Muscle layer of duodenum (tissue), 2 donors: ENCODE data around the gene CEP104.

ENCODE experiments used
- H3K27ac ChIP-seq: one replicate; pipeline ENCODE4 v1.7.0; 2013; ENCODE audit warnings: mild to moderate bottlenecking, low read length
- H3K27me3 ChIP-seq: one replicate; pipeline ENCODE4 v1.7.0; 2013; ENCODE audit warnings: low read depth, mild to moderate bottlenecking, control low read depth, low read length
- H3K36me3 ChIP-seq, 2 donors: one replicate each; pipeline ENCODE4 v1.7.0; 2013; ENCODE audit warnings: low read length in 2 of 2, control low read depth in 1 of 2, mild to moderate bottlenecking in 1 of 2; ENCODE audit not compliant: insufficient read depth in 2 of 2, control insufficient read depth in 1 of 2
- H3K4me1 ChIP-seq, 2 donors: one replicate each; pipeline ENCODE4 v1.7.0; 2013; ENCODE audit warnings: low read length in 2 of 2, mild to moderate bottlenecking in 2 of 2, control low read depth in 1 of 2, moderate library complexity in 1 of 2; ENCODE audit not compliant: insufficient read depth in 2 of 2, control insufficient read depth in 1 of 2
- H3K4me3 ChIP-seq, 2 donors: one replicate each; pipeline ENCODE4 v1.7.0; 2013; ENCODE audit warnings: low read length in 2 of 2, low read depth in 1 of 2, mild to moderate bottlenecking in 1 of 2
- H3K9me3 ChIP-seq, 2 donors: one replicate each; pipeline ENCODE4 v1.7.0; 2013; ENCODE audit warnings: low read length in 2 of 2, control low read depth in 1 of 2, mild to moderate bottlenecking in 1 of 2; ENCODE audit not compliant: control insufficient read depth in 1 of 2
- donor health status: healthy.

Gene CEP104

DNA sequence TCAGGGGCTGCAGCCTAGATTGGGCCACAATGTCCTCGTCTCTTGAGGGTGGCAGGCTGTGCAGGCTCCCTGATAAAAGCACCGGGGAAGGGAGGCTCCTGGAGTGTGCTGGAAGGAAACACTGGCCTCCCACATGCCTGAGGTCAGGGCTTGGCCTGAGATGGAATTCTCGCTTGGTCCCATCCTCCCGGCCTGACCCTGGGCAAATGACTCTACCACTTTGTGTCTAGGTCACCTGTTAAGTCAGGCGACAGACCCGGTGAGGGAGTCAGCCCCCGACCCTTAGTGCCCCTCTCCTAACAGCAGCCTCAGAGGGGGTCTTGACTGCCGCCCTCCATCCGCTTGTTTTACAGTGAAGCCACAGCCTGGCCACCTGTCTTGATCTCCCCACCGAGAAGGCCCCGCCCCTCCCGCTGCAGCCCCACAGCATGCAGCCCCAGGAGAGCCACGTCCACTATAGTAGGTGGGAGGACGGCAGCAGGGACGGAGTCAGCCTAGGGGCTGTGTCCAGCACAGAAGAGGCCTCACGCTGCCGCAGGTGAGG is 82.0 kb downstream of the CEP104 start:
- peaks cover 0 to 24% of the 10 kb centered on the region in 2 donors for H3K4me1 ChIP-seq
- H3K4me3 ChIP-seq: no peak overlapping the region
- no peak overlapping the region for H3K27ac ChIP-seq
- H3K36me3 ChIP-seq: peaks cover 5 to 23% of the 10 kb centered on the region in 2 donors
- no peaks in the 10 kb centered on the region for H3K9me3 ChIP-seq
- no peaks in the 10 kb centered on the region for H3K27me3 ChIP-seq

DNA sequence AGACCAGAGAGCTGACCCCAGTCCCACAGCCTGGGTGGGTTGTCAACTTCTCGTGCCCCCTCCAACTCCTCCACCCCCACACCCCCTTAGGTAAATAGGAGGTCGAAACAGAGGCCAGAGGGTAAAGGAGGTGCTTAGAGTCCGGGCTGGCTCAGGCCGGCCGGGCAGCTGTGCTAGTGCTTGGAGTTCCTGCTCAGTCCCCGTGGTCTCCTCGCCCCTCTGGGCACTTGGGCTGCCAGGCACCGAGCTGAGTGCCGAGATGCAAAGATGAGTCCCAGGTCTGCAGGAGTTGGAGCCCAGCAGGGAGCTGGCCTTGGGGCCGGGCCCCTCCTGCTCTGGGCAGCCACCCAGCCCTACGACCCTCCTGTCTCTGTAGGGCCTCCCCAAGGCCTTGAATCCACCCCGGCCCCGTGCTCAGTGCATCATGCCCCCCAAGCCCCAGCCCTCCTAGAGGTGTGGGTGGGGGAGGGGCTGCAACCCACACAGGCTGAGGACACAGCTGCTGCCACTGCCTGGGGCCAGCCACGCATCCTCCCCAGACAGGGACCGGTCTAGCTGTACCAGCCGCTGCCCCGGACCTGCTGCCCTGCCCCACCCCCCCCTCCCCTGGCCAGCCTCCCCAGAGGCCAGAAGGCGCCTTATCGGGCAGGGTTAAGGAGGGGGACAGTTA is 82.6 kb downstream of the CEP104 start:
- Histone ChIP-seq H3K4me1 (peaks cover 0 to 24% of the 10 kb centered on the region in 2 donors), H3K36me3 (peaks cover 0 to 17% of the 10 kb centered on the region in 2 donors), H3K9me3 (no peaks in the 10 kb centered on the region), H3K4me3 (no peak overlapping the region), H3K27ac (no peak overlapping the region), H3K27me3 (no peaks in the 10 kb centered on the region)

DNA sequence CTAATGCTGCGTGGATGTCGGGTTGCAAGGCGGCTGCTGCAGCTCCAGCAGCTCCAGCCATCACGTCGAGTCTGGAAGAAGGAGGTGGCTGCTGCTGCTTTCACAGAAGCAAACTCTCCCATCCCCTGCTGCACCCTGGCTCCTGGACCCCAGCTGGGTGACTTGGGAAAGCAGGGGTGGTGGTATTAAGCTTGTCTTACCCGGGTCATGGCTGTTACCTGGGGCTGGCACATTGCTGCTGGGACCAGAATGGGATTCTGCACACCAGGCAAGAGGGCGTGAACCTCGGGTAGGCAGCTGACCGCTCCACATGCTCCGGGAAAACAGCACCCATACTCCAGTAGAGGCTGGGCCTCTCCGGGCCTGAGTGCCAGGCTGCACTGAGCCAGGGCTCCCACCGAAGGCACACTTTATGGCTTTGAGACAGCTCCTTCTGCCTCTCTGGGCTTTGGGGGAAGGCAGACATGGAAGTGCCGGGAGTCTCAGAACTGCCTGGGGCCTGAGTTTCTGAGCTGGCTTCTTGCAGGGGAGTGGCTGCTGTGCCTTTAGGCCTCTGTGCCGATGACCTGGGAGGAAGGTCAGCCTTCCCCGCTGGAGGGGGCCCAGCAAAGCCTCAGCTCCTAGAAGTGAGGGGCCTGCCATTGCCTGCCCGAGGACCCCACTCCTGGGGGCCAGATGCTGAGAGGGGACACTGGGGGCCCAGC is 83.3 kb downstream of the CEP104 start:
- Histone ChIP-seq H3K36me3 (peaks cover 0 to 10% of the 10 kb centered on the region in 2 donors), H3K9me3 (no peaks in the 10 kb centered on the region), H3K4me1 (peaks cover 0 to 24% of the 10 kb centered on the region in 2 donors), H3K27me3 (no peaks in the 10 kb centered on the region), H3K4me3 (no peak overlapping the region), H3K27ac (no peak overlapping the region)

DNA sequence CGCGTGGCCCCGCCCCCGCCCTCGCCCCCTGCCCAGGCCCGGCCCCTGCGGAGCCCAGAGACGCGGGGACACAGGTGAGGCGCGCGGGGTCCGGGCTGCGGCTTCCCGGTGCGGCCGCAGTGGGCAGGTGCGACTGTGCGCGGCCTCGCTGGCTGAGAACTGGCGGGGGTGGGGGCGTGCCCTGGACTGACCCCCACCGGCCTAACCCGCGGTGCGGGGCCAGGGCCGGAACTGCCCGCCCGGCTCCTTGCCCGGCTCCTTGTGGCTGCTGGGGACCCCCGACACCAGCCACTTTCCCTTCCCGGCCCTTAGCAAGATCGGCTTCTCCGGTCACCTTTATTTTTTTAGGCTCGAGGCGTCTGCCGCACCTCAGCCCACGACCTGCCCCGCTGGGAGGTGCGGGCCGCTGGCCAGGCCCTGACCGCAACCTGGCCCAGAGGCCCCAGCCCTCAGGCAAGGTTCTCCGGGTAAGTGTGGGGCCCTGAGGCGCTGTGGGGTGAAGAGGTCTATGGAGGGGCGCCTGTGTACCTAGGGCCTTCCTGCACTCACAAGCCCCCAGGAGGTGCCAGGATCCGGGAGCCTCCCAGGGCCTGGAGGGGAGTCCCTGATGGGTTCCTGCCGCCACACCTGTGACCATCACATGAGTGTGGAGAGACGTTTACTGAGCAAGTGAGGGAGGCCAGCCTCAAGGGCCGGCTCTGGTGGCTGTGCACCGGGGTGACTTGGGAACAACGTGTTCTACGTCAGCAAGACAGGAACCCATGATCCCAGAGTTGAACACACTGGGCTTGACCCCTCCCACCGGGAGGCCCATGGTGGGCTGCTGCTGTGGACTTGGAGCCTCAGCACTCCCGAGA is 84.1 kb downstream of the CEP104 start, which contains the start of gene SMIM1:
Gene SMIM1 (plus strand): TSS at position 35 of the 857 bp plus-strand sequence. CDS start 2,625 bp downstream, outside the sequence.
- peaks cover 0 to 2% of the 10 kb centered on the region in 2 donors for H3K36me3 ChIP-seq
- H3K4me1 ChIP-seq: peaks cover 0 to 24% of the 10 kb centered on the region in 2 donors
- no peaks in the 10 kb centered on the region for H3K9me3 ChIP-seq
- H3K4me3 ChIP-seq: peak within 1 kb of the TSS; percentile 39 to 79
- no peaks in the 10 kb centered on the region for H3K27me3 ChIP-seq
- no peak within 1 kb of the TSS for H3K27ac ChIP-seq

DNA sequence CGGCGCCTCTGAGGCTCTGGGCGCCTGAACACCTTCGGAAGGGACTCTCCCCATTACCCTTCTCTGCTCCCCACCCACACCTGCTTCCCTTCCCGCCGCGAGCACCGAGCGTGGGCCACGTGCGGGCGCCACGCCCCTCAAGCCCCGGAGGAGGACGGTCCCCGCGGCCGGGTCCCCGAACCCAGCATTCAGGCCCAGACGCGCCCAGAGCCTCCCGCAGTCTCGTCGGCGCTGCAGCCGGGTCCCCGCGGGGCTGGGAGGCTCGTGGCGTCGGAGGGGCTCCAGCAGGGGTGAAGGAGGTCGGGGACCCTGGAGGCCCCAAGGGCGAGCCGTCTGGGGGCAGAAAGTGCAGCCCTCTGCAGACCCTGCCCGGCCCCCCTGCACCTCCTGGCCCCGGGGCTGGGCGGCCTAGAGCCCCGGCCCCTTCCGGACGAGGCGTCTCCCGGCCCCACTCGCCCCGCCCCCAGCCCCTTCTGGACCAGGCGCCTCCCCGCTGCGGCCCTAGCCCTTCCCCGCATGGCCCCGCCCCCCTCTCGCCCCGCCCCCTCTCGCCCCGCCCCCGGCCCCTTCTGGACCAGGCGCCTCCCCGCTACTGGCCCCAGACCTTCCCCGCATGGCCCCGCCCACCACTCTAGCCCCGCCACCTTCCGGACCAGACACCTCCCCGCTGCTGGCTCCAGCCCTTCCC is 84.8 kb downstream of the CEP104 start:
- peaks cover 0 to 24% of the 10 kb centered on the region in 2 donors for H3K4me1 ChIP-seq
- H3K4me3 ChIP-seq: peak overlapping the region; percentile 39 to 79
- no peaks in the 10 kb centered on the region for H3K36me3 ChIP-seq
- no peak overlapping the region for H3K27ac ChIP-seq
- no peaks in the 10 kb centered on the region for H3K9me3 ChIP-seq
- no peaks in the 10 kb centered on the region for H3K27me3 ChIP-seq

DNA sequence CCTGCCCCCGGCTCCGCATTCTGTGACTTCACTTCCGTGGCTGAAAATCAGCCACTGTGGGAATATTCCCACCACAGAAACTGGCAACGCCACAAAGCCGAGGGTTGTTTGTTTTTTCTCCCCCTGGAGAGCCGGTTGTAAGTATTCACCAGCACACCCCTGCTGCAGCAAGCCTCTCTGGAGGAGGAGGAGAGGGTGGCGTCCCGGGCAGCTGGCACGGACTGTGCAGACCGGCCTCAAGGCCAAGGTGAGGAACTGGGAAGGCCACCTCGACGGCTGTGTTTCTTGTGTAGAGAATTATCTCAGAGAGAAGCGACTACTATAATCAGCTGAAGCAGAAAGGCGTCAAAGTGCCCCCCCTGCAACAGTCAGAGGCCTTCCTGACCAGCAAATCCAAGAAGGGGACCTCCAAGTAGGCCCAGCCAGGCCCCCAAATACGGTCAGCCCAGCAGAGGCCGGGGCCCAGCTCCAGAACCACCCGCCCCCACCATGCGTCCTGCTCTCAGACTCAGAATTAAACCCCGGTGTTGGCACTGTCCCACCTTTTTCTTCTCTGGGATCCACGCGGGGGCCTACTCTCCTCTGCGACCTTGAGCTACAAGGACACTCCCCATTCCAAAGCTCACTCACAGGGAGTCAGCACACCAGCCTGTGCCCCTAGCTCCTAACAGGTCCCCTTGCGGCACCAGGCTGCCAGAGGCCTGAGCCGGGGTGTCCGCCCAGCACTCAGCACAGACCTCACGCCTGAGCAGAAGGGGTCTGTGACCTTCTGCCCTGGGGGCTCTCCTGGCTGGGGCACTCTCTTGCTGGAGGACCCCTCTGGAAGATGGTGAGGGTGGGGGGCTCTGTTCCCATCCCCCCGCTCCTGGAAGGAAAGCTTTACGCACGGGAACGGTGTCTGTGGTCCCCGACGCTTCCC is 85.6 kb downstream of the CEP104 start:
- no peaks in the 10 kb centered on the region for H3K9me3 ChIP-seq
- H3K4me3 ChIP-seq: peak overlapping the region; percentile 39 to 79
- peaks cover 0 to 24% of the 10 kb centered on the region in 2 donors for H3K4me1 ChIP-seq
- H3K27ac ChIP-seq: no peak overlapping the region
- no peaks in the 10 kb centered on the region for H3K27me3 ChIP-seq
- no peaks in the 10 kb centered on the region for H3K36me3 ChIP-seq

DNA sequence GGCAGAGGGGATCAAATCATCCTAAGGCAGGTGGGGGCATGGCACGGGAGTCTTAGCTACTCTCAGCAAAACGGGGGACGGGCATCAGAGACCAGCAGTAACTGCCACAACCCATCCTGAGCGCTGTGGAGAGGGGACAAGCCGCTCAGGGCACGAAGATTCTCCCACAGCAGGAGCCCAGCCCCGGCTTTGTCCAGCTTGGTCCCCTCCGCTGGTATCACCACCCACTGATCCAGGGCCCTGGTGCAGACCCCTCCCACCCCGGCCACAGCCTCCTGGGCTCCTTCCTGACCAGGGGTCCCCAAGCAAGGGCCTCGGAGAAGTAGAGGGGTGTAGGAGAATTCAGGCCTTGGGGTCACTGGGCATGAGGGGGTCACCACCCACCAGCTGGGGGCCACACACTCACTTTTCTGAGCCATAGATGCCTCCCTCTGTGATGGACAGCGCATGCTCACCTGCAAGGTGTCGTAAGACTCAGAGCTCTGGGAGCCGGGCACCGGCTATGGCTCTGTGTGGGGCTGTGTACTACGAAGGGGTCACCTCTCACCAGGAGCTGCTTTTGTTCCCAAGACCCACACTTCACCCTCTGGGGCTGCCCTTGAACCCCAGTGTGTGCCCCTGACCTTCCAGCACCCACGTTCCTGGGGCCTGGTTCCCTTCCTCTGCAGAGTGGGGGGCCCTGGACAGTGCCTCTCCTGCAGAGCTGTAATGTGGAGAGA is 86.8 kb downstream of the CEP104 start:
- Histone ChIP-seq H3K27ac (no peak overlapping the region), H3K4me3 (no peak overlapping the region), H3K9me3 (no peaks in the 10 kb centered on the region), H3K4me1 (peaks cover 0 to 14% of the 10 kb centered on the region in 2 donors), H3K27me3 (no peaks in the 10 kb centered on the region), H3K36me3 (no peaks in the 10 kb centered on the region)

DNA sequence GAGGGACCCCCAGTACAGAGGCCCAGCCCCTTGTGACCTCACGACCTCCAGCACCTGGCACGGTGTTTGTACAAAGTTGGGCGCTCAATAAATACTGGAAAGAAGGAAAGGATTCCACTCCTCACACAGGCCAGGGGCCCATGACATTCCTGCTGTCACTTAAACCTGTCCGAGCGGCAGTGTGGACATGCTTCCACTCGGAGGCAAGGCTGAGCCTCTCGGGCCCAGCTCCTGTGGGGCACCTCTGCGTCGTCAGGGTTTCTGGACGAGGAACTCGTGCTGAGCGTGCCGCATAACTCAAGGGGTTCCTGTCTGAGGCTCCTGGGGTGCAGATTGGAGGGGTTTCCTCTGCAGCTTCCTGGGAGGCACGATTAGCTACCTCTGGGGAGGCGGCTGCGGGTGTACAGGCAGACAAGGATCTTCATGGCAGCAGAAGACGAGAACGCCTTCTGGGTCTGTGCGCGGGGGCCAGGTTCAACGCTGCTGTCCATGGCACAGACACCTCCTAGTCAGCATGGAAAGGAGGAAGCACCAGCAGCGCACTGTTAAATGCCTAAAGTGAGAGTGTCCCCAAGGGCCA is 88.1 kb downstream of the CEP104 start:
- Histone ChIP-seq H3K27ac (no peak overlapping the region), H3K4me3 (no peak overlapping the region), H3K27me3 (no peaks in the 10 kb centered on the region), H3K9me3 (no peaks in the 10 kb centered on the region), H3K36me3 (no peaks in the 10 kb centered on the region), H3K4me1 (peaks cover 0 to 11% of the 10 kb centered on the region in 2 donors)

DNA sequence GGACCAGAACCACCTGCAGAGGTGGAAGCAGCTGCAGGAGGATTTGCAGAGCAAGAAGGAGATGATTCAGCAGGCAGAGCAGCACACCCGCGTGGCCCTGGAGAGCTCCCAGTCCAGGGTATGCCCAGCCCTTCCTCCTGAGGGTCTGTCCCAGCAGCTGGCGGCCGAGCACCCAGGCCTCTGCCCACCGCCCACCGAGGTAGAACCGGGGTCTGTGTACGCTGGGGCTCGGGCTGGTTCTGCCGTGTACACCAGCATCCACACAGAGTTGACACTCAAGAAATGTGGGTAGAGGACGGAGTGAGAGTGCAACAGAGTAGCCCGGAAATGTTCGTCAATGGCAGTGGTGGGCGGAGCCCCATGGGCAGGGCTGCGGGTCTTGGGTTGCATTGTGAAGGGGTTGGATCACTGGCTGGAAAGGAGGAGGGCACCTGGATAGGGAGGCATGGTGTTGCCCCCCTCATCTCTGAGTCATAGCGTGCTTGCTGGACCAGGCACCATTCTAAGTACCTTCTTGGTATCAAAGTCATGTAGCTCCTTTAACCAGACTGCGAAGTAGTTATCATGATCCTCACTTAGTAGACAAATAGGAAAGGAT is 89.6 kb downstream of the CEP104 start:
- Histone ChIP-seq H3K27ac (no peak overlapping the region), H3K9me3 (no peaks in the 10 kb centered on the region), H3K4me1 (peaks cover 0 to 11% of the 10 kb centered on the region in 2 donors), H3K27me3 (no peaks in the 10 kb centered on the region), H3K36me3 (no peaks in the 10 kb centered on the region), H3K4me3 (no peak overlapping the region)
